H9 (cell line): Measurements from ENCODE around the gene SIRT6. TPM values are rescaled to one million over a fixed set of nuclear protein-coding genes. Genes with fewer than 3 reads are reported as not detected.

Experiments used
- DNase-seq: peaks from one replicate; pipeline ENCODE4 v3.0.0-alpha.2; 2017
- H2AFZ ChIP-seq: one replicate; pipeline ENCODE4 v1.6.1; 2013; ENCODE audit warnings: mild to moderate bottlenecking, low read length, control low read depth, moderate library complexity
- H2AK5ac ChIP-seq: 2 replicates; pipeline ENCODE4 v1.6.1; 2013; ENCODE audit warnings: low read length, control low read depth, mixed read lengths; ENCODE audit not compliant: insufficient read length
- H2BK120ac ChIP-seq: one replicate; pipeline ENCODE4 v1.6.1; 2013; ENCODE audit warnings: low read depth, mild to moderate bottlenecking, low read length, control low read depth, inconsistent platforms; ENCODE audit not compliant: poor library complexity, severe bottlenecking
- H2BK12ac ChIP-seq: 2 replicates; pipeline ENCODE4 v1.6.1; 2013; ENCODE audit warnings: low read length, control low read depth, mixed read lengths, low read depth; ENCODE audit not compliant: insufficient read length
- H2BK15ac ChIP-seq: 2 replicates; pipeline ENCODE4 v1.6.1; 2013; ENCODE audit warnings: low read depth, low read length, control low read depth
- H2BK20ac ChIP-seq: one replicate; pipeline ENCODE4 v1.6.1; 2013; ENCODE audit warnings: low read depth, mild to moderate bottlenecking, low read length, control low read depth, inconsistent platforms; ENCODE audit not compliant: poor library complexity, severe bottlenecking
- H2BK5ac ChIP-seq: 2 replicates; pipeline ENCODE4 v1.6.1; 2013; ENCODE audit warnings: low read length, control low read depth, mixed read lengths; ENCODE audit not compliant: insufficient read length
- H3K14ac ChIP-seq: 2 replicates; pipeline ENCODE4 v1.6.1; 2013; ENCODE audit warnings: low read length, control low read depth; ENCODE audit not compliant: insufficient read depth
- H3K18ac ChIP-seq: 2 replicates; pipeline ENCODE4 v1.6.1; 2013; ENCODE audit warnings: low read depth, mild to moderate bottlenecking, mixed read lengths, low read length, control low read depth; ENCODE audit not compliant: insufficient read length
- H3K23ac ChIP-seq: 2 replicates; pipeline ENCODE4 v1.6.1; 2013; ENCODE audit warnings: low read length, control low read depth, mixed read lengths, low read depth; ENCODE audit not compliant: insufficient read length
- H3K23me2 ChIP-seq: 2 replicates; pipeline ENCODE4 v1.6.1; 2013; ENCODE audit warnings: low read depth, mild to moderate bottlenecking, mixed read lengths, low read length, control low read depth; ENCODE audit not compliant: insufficient read length, poor library complexity, severe bottlenecking
- H3K27ac ChIP-seq: 2 replicates; pipeline ENCODE4 v1.5.1; 2013; ENCODE audit warnings: low read length, control low read depth, mixed read lengths, low read depth; ENCODE audit not compliant: insufficient read length
- H3K27me3 ChIP-seq: 2 replicates; pipeline ENCODE4 v1.6.1; 2013; ENCODE audit warnings: low read length, control low read depth, inconsistent platforms; ENCODE audit not compliant: insufficient read depth
- H3K4ac ChIP-seq: 2 replicates; pipeline ENCODE4 v1.6.1; 2013; ENCODE audit warnings: low read depth, mild to moderate bottlenecking, control low read depth, inconsistent platforms, low read length, moderate library complexity
- H3K4me1 ChIP-seq: 2 replicates; pipeline ENCODE4 v1.6.1; 2013; ENCODE audit warnings: low read length, control low read depth, inconsistent platforms; ENCODE audit not compliant: insufficient read depth
- H3K4me2 ChIP-seq: 2 replicates; pipeline ENCODE4 v1.6.1; 2013; ENCODE audit warnings: low read length, control low read depth, mixed read lengths; ENCODE audit not compliant: insufficient read length, insufficient read depth
- H3K56ac ChIP-seq: 2 replicates; pipeline ENCODE4 v1.6.1; 2013; ENCODE audit warnings: low read depth, mild to moderate bottlenecking, mixed read lengths, low read length, control low read depth; ENCODE audit not compliant: insufficient read length
- H3K79me1 ChIP-seq: 2 replicates; pipeline ENCODE4 v1.6.1; 2013; ENCODE audit warnings: low read depth, mild to moderate bottlenecking, moderate library complexity, low read length, control low read depth, inconsistent platforms; ENCODE audit not compliant: insufficient read depth, poor library complexity, severe bottlenecking
- H3K79me2 ChIP-seq: 2 replicates; pipeline ENCODE4 v1.6.1; 2013; ENCODE audit warnings: low read length, control low read depth, inconsistent platforms; ENCODE audit not compliant: insufficient read depth
- H3K9ac ChIP-seq: 2 replicates; pipeline ENCODE4 v1.6.1; 2013; ENCODE audit warnings: low read length, control low read depth, mixed read lengths; ENCODE audit not compliant: insufficient read length; ENCODE audit errors: extremely low read depth
- H3K9me3 ChIP-seq: one replicate; pipeline ENCODE4 v1.6.1; 2013; ENCODE audit warnings: low read depth, low read length, inconsistent platforms; ENCODE audit not compliant: control insufficient read depth
- H3T11ph ChIP-seq: one replicate; pipeline ENCODE4 v1.6.1; 2013; ENCODE audit warnings: mild to moderate bottlenecking, low read length, control low read depth, inconsistent platforms
- H4K20me1 ChIP-seq: one replicate; pipeline ENCODE4 v1.6.1; 2013; ENCODE audit not compliant: control insufficient read depth, insufficient read length, insufficient read depth
- H4K5ac ChIP-seq: 2 replicates; pipeline ENCODE4 v1.6.1; 2013; ENCODE audit warnings: low read depth, mild to moderate bottlenecking, mixed read lengths, low read length, control low read depth; ENCODE audit not compliant: insufficient read length
- H4K8ac ChIP-seq: replicated peaks from 2 replicates; pipeline ENCODE4 v1.6.1; 2013; ENCODE audit warnings: low read length, control low read depth, mixed read lengths, low read depth; ENCODE audit not compliant: insufficient read length
- H4K91ac ChIP-seq: 2 replicates; pipeline ENCODE4 v1.6.1; 2013; ENCODE audit warnings: low read depth, mild to moderate bottlenecking, moderate library complexity, mixed read lengths, low read length, control low read depth; ENCODE audit not compliant: insufficient read length
- H3K27ac Mint-ChIP-seq, 3 experiments: 2 replicates in 2 of 3; 3 replicates in 1 of 3; pipeline ENCODE4 v1.8.0; 2020 to 2021; ENCODE audit warnings: mixed read lengths in 3 of 3, mild to moderate bottlenecking in 1 of 3, moderate library complexity in 1 of 3
- H3K27me3 Mint-ChIP-seq: 2 replicates; pipeline ENCODE4 v1.8.0; 2021; ENCODE audit warnings: low read depth, mild to moderate bottlenecking, moderate library complexity, mixed read lengths
- H3K36me3 Mint-ChIP-seq, 3 experiments: 2 replicates in 2 of 3; 3 replicates in 1 of 3; pipeline ENCODE4 v1.8.0; 2020 to 2021; ENCODE audit warnings: low read depth in 3 of 3, mixed read lengths in 3 of 3; ENCODE audit not compliant: insufficient read depth in 1 of 3
- H3K4me1 Mint-ChIP-seq, 2 experiments: 2 replicates each; pipeline ENCODE4 v1.8.0; 2020; ENCODE audit warnings: mixed read lengths in 2 of 2
- H3K4me3 Mint-ChIP-seq, 2 experiments: 2 replicates in 1 of 2; 3 replicates in 1 of 2; pipeline ENCODE4 v1.8.0; 2020 to 2021; ENCODE audit warnings: mild to moderate bottlenecking in 2 of 2, mixed read lengths in 2 of 2, moderate library complexity in 1 of 2
- H3K9me3 Mint-ChIP-seq, 2 experiments: 2 replicates in 1 of 2; 3 replicates in 1 of 2; pipeline ENCODE4 v1.8.0; 2020; ENCODE audit warnings: mild to moderate bottlenecking in 2 of 2, mixed read lengths in 2 of 2, moderate library complexity in 1 of 2
- CTCF ChIP-seq: fragments of 200-600 bp; sonication (generic); conservative IDR thresholded peaks from 3 replicates; pipeline ENCODE4 v1.8.0; 2021; ENCODE audit warnings: antibody characterized with exemption, mild to moderate bottlenecking
- WGBS: extraction: QIAGEN DNeasy Blood & Tissue Kit; methylation state at CpG from one replicate; pipeline ENCODE4 v1.1.7; 2013; ENCODE audit warnings: missing lambda C conversion rate, low lambda C conversion rate, mixed read lengths; ENCODE audit not compliant: insufficient read length; ENCODE audit errors: extremely low coverage; 5-methylcytosine and 5-hydroxymethylcytosine counted together
- total RNA-seq: library from RNA; stranded (reverse); gene quantifications from 2 replicates; pipeline ENCODE4 v1.2.1, GENCODE V29; 2021

Gene SIRT6
- total RNA-seq, 1 experiment from 2014 or later = 24.9 TPM

- no peak overlapping the region for H3K56ac ChIP-seq
- H3K27ac Mint-ChIP-seq = no peak overlapping the region
- H4K5ac ChIP-seq = no peak overlapping the region
- no peak overlapping the region for H4K8ac ChIP-seq
- H2AK5ac ChIP-seq = no peak overlapping the region
- H3K4me2 ChIP-seq = no peak overlapping the region
- no peak overlapping the region for H2BK15ac ChIP-seq
- H3K23ac ChIP-seq = no peak overlapping the region
- H3K4me1 Mint-ChIP-seq = 0 out of 4 replicates have a peak, but pooled peaks cover 0 to 2% of the 10 kb centered on the region in 2 experiments
- no peaks in the 10 kb centered on the region for H3K4me1 ChIP-seq
- no peak overlapping the region for H2AFZ ChIP-seq
- no peak overlapping the region for H2BK120ac ChIP-seq
- H3K9me3 Mint-ChIP-seq = no peaks in the 10 kb centered on the region
- H2BK5ac ChIP-seq = no peak overlapping the region
- H4K91ac ChIP-seq = no peak overlapping the region
- H3T11ph ChIP-seq = no peak overlapping the region
- H3K79me2 ChIP-seq = no peaks in the 10 kb centered on the region
- H3K4me3 Mint-ChIP-seq = no peak overlapping the region
- no peak overlapping the region for H3K4ac ChIP-seq
- no peak for DNase-seq
- H3K9ac ChIP-seq = no peak overlapping the region
- H2BK20ac ChIP-seq = no peak overlapping the region
- no peaks in the 10 kb centered on the region for H3K9me3 ChIP-seq
- H3K27me3 ChIP-seq = no peaks in the 10 kb centered on the region
- no peak overlapping the region for H2BK12ac ChIP-seq
- no peak overlapping the region for H3K18ac ChIP-seq
- H4K20me1 ChIP-seq = peaks cover 3% of the 10 kb centered on the region
- peaks cover 0 to 6% (median 0%) of the 10 kb centered on the region in 3 experiments; a peak in 3 of 7 replicates for H3K36me3 Mint-ChIP-seq
- H3K79me1 ChIP-seq = no peaks in the 10 kb centered on the region
- H3K27me3 Mint-ChIP-seq = peaks cover 7% of the 10 kb centered on the region
- TF ChIP-seq CTCF = no peak
- WGBS = no CpG with 5 or more reads among the region's 15 CpGs
- H3K14ac ChIP-seq = no peak overlapping the region
- no peak overlapping the region for H3K27ac ChIP-seq
- no peaks in the 10 kb centered on the region for H3K23me2 ChIP-seq
Measured at GRCh38 chr19:4224470-4224869, 42.1 kb upstream of the SIRT6 start.
